HG02610 (cell line): ENCODE data around the gene CLDN14.

Source experiments
- ATAC-seq: cut with Tn5 transposase; IDR thresholded peaks from one replicate; pipeline ENCODE4 v1.9.1; 2021; ENCODE audit warnings: mild to moderate bottlenecking, moderate library complexity; ENCODE audit not compliant: unreplicated experiment

CLDN14 gene

GRCh38 chr21:36473203-36473602, 6.7 kb downstream of the CLDN14 start:
- no peak for ATAC-seq

- ATAC-seq, result no peak
Observed at GRCh38 chr21:36472377-36472776, 7.5 kb downstream of the CLDN14 start.

- peak; percentile 89 for ATAC-seq
Observed at GRCh38 chr21:36471254-36471723, 8.6 kb downstream of the CLDN14 start.

GRCh38 chr21:36470294-36470693, 9.6 kb downstream of the CLDN14 start:
- no peak for ATAC-seq

GRCh38 chr21:36466061-36466511, 13.8 kb downstream of the CLDN14 start:
- ATAC-seq, result no peak

GRCh38 chr21:36465478-36465877, 14.4 kb downstream of the CLDN14 start:
- no peak for ATAC-seq

GRCh38 chr21:36464590-36464989, 15.3 kb downstream of the CLDN14 start:
- no peak for ATAC-seq

- ATAC-seq, result no peak
Observed at GRCh38 chr21:36463991-36464390, 15.9 kb downstream of the CLDN14 start.

GRCh38 chr21:36463204-36463603, 16.7 kb downstream of the CLDN14 start:
- ATAC-seq, result no peak

- no peak for ATAC-seq
Observed at GRCh38 chr21:36461918-36462486, 17.9 kb downstream of the CLDN14 start.

- ATAC-seq, result no peak
Observed at GRCh38 chr21:36461277-36461917, 18.5 kb downstream of the CLDN14 start.

GRCh38 chr21:36460866-36461265, 19.1 kb downstream of the CLDN14 start:
- ATAC-seq, result no peak

GRCh38 chr21:36459098-36459497, 20.8 kb downstream of the CLDN14 start:
- no peak for ATAC-seq

GRCh38 chr21:36456729-36457414, 23.1 kb downstream of the CLDN14 start:
- ATAC-seq, result no peak

GRCh38 chr21:36454706-36455105, 25.2 kb downstream of the CLDN14 start:
- ATAC-seq, result no peak

- no peak for ATAC-seq
Observed at GRCh38 chr21:36454093-36454531, 25.8 kb downstream of the CLDN14 start.

GRCh38 chr21:36452281-36452825, 27.6 kb downstream of the CLDN14 start:
- no peak for ATAC-seq

GRCh38 chr21:36451506-36451905, 28.4 kb downstream of the CLDN14 start:
- no peak for ATAC-seq

- no peak for ATAC-seq
Observed at GRCh38 chr21:36450511-36450910, 29.4 kb downstream of the CLDN14 start.

GRCh38 chr21:36446301-36446700, 33.6 kb downstream of the CLDN14 start:
- no peak for ATAC-seq

- ATAC-seq, result no peak
Observed at GRCh38 chr21:36441715-36442114, 38.2 kb downstream of the CLDN14 start.

GRCh38 chr21:36437745-36438128, 42.2 kb downstream of the CLDN14 start:
- no peak for ATAC-seq
